Measurements from ENCODE around the gene LFNG. TPM values are rescaled to one million over a fixed set of nuclear protein-coding genes. Genes with fewer than 3 reads are reported as not detected.

Gene LFNG
- total RNA-seq = 26.4 and 36.4 TPM in 2 replicates

- peak; percentile 91 for DNase-seq
These were observed at the start of gene LFNG for GRCh38 chr7:2519119-2519930. TSS of gene LFNG (plus strand) at chr7:2519774. CDS start at chr7:2519862, 88 bp downstream.

DNA sequence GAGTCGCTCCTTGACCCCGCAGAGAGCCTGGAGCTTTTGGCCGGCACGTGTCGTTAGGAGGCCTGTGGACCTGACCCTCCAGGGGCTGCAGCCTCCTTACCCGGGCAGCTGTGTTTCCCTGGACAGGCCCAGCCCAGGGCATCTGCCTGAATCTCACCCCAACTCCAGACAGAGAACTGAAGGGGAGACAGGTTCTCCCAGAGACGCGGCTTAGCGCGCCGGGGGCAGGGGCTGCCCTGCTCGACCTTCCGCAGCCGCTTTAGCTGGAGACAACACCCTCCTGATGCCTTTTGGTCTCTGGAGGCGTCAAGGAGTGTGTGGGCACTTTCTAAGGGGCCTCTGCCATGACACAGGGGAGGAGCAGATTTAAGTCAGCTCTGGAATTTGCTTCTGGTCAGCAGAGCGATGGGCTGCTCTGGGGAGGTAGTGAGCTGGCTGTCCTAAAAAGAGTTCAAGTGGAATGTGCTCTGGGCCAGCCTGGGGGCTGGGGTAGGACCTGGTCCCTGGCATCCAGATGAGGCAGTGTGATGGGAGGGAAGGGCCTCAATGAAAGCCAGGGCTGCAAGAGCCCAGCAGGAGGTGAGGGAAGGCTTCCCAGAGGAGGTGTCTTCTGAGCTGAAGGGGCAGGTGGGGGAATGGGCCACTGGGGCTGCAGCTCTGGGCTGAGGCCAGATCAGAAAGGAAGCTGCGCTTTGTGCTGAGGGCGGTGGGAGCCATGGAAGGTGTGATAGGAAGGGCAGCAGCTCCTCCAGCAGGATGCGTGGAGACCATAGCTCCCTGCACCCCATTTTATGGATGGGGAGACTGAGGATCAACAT is 49.2 kb upstream of the LFNG start:
- no peak for DNase-seq

GRCh38 chr7:2471022-2471329 is 48.6 kb upstream of the LFNG start:
- peak; percentile 38 for DNase-seq

DNA sequence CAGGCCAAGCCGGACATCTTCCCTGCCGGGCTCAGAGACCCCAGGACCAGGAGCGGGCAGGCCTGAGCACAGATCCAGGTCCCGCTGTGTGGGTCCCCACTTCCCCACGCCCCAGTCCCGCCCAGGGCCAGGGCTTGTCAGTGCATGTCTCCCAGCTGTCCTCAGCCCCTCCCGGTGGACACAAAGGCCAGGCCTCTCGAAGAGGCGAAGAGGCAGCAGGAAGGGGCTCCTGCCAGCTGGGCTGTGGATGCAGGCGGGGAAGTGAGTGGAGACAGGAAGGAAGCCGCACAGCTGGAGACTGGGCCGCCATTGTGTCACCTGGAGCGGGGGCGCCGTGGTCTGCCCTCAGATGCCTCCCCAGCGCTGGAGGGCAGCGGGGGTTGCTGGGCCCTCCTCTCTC is 48.2 kb upstream of the LFNG start:
- DNase-seq = peak; percentile 65

GRCh38 chr7:2472739-2473138 is 46.8 kb upstream of the LFNG start:
- no peak for DNase-seq

- DNase-seq = no peak
These were observed 45.9 kb upstream of the LFNG start for GRCh38 chr7:2473496-2474180.

DNA sequence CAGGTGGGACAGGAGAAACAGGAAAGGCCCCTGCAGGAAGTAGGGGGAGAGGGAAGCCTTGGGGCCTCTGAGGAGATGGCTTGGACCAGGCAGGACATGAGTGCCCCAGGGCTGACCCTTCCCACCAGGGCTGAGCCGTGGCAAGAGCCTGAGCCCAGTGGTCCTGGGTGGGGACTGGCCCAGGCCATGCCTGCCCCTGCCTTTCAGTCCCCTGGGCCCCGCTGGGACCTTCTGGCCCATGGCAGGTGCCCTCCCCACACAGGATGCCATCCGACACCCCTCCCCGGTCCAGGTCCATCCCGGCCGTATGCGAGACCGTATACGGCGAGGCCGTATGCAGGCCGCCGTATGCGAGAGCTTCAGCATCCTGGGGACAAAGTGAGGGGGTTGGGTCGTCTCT is 45.4 kb upstream of the LFNG start:
- DNase-seq = no peak

GRCh38 chr7:2474813-2475677 is 44.5 kb upstream of the LFNG start:
- no peak for DNase-seq

DNA sequence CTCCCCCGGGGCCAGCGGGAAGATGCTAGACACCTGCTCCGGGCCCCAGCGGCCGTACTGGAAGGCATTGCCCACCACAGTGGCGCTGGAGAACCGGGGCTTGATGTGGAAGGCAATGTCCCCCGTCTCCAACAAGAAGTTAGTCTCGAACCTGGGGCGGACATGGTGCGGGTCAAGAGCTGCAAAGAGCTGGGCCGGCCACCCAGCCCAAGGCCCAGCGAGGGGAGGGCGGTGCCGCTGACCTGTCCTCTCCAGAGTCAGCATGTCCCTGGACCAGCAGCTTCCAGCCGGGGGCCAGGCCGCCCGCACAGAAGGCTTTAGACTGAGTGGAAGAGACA is 43.9 kb upstream of the LFNG start:
- DNase-seq = no peak

DNA sequence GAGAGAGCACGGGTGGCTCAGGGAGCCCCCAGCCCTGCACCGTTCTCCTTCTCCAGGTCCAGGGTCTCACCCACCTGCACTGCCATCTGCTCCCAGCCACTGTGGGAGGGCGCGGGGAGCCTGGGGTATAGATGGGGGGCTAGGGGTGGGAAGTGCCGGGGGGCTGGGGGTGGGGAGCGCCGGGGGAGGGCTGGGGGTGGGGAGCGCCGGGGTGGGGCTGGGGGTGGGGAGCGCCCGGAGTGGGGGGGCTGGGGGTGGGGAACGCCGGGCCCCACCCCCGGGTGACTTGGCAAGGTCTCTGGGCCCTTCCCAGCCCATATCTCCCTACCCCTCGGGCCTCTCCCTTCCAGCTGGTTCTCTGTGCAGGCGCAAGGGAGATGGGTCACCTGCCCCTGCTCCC is 43.3 kb upstream of the LFNG start, which contains the start of gene GRIFIN:
TSS of gene GRIFIN (minus strand) at position 101 of the 400 bp plus-strand sequence. CDS start at position 86, 15 bp downstream.
- DNase-seq = no peak

- no peak for DNase-seq
These were observed 42.7 kb upstream of the LFNG start for GRCh38 chr7:2476776-2477446.

- DNase-seq = peak; percentile 80
These were observed 41.9 kb upstream of the LFNG start for GRCh38 chr7:2477447-2478398.

DNA sequence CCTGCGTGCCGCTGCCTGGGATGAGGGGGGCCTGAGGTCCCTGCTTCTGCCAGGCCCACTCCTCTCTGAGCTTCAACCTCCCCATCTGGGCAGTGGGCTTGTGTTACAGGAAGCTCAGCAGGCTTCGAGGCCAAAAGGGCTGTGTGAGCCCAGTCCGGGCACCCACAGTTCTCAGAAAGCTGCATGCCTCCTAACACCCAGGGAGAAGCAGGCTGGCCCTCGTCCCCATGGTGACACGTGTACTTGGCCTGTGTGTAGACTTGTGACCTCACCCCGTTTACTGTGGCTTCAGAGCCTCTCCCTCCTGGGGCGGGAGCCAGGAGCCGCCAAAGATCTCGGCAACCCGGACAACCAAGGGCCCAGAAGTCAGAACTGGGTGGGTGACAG is 41.2 kb upstream of the LFNG start:
- no peak for DNase-seq

DNA sequence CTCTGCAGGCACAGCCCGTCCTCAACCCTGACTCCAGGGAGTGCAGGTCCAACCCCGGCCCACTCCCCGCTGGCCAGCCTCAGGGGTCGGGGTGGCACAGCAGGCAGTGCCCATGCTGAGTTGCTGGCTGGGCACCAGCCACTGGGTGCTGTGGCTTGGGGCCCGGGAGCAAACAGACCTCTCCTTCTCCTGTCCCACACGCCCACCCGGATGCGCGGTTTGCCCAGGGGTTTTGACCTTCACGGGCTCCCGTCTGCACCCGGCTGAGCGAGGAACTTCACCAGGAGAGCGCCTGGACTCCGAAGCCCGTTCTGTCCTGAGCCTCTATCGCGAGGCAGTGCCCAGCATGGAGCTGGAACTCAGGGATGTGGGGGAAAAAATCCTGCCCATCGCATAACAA is 40.8 kb upstream of the LFNG start:
- no peak for DNase-seq

DNA sequence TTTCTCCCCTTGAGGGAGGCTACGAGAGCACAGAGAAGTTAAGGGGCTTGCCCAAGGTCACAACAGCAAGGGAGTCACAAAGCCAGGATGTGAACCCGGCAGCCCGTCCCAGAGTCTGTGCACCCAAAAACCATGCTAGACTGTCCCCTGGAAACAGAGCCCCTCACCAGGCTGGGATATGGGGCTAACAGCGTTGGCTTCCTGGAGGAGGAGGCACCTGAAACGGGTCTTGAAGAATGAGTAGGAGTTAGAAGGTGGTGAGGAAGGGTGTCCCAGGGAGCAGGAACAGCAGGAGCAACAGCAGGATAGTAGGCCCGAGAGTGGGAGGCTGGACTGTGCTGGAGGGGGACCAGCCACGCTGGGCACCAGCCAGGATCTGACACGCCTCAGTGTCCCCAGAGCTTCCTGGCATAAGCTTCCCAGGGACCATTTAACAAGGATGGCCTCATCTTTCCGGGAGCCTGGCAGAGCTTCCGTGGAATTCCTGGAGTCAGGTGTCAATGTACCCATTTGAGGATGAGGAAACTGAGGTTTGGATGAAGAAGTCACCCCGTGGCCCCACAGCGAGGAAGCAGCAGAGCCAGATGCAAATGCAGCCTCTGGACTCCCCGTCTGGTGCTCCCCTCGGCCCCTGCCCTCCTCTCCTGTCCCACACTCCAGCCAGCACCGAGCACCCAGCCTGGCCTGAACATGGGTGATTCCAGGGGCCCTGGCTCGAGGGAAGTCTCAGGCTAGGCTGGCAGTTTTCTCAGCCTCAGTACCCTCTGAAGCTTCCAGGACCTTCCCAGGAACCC is 40.1 kb upstream of the LFNG start:
- no peak for DNase-seq

GRCh38 chr7:2480070-2480408 is 39.5 kb upstream of the LFNG start:
- no peak for DNase-seq

- no peak for DNase-seq
These were observed 38.4 kb upstream of the LFNG start for GRCh38 chr7:2481195-2481594.

- peak; percentile 15 for DNase-seq
These were observed 36.7 kb upstream of the LFNG start for GRCh38 chr7:2482725-2483451.

GRCh38 chr7:2483494-2483893 is 36.1 kb upstream of the LFNG start:
- no peak for DNase-seq

Measured in dermis blood vessel endothelial cell (primary cell).